ENCODE measurements around the gene CD52. TPM values are rescaled to one million over a fixed set of nuclear protein-coding genes. Genes with fewer than 3 reads are reported as not detected.

CD52 gene, protein sequence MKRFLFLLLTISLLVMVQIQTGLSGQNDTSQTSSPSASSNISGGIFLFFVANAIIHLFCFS
- 1,191 and 1,203 TPM in 2 replicates for total RNA-seq

DNA sequence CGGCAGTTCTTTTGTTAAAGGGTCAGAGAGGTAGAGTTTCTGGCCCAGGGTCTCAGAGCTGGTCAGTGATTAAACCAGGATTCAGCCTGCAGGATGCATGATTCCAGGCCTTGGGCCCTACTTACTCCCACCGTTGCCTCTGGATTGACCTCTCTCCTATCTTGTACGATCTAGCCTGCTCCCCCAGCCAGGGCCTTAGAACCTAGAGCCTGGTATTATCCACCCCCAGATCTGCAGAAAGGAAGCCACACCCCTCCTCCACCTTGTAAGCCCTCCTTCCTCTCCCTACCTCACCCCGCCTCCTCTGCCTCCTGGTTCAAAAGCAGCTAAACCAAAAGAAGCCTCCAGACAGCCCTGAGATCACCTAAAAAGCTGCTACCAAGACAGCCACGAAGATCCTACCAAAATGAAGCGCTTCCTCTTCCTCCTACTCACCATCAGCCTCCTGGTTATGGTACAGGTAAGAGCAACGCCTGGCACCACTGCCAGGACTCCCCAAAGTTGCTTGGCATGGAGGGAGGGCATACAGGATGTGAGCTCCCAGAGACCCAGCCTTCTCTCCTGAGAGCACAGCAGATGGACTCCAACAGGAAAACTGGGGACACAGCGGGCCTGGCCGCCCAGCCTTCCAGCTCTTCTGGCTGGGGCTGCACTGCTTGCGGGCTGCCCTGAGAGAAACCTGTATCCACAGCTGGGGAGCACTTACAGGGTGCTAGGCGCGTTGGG lies at the start of gene CD52:
CD52 (plus strand) TSS at position 347 of the 726 bp plus-strand sequence; CDS start at position 407, 60 bp downstream.
- intact Hi-C loops (cut with micrococcal nuclease), result loop anchor here (1.0 to 5.0 kb wide), 2 partner anchors 10 to 205 kb away; partner anchors contain the start of gene PDIK1L

DNA sequence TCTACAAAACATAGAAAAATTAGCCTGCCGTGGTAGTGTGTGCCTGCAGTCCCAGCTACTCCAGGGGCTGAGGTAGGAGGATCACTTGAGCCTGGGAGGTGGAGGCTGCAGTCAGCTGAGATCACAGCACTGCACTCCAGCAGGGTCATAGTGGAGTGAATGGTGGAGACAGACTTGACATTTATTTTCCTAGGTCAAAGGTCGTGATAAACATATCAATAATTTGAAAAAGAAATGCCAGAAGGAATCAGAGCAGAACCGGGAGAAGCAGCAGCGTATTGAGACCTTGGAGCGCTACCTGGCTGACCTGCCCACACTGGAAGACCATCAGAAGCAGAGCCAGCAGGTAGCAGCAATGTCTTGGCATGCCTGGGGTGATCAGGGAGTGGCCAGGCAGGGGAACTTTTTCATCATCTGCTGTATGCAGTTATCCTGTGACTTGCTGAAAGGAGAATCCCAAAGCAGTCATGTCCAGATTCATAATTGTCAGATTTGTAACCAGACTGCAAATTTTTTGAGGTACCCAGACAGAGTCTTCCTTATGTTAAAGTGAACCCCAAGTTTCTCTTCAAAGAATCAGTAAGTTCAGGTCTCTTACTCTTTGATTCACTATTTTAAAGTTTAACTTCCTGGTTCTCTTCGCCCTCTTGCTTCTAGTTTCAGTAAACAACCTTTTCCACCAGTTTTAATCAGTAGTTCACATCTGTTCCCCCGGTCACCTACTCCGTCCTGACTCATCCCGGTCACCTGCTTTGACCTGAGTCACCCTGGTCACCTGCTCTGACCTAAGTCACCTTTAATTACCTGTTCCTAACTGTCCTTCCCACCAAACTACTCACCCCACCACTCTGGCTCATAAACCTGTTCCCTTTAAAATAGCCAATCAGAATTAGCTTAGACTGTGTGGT lies 49.2 kb upstream of the CD52 start:
- intact Hi-C loops (cut with micrococcal nuclease), result no loop called here

- intact Hi-C loops (cut with micrococcal nuclease), result no loop called here
Measured at GRCh38 chr1:26269198-26269550, 48.6 kb upstream of the CD52 start.

DNA sequence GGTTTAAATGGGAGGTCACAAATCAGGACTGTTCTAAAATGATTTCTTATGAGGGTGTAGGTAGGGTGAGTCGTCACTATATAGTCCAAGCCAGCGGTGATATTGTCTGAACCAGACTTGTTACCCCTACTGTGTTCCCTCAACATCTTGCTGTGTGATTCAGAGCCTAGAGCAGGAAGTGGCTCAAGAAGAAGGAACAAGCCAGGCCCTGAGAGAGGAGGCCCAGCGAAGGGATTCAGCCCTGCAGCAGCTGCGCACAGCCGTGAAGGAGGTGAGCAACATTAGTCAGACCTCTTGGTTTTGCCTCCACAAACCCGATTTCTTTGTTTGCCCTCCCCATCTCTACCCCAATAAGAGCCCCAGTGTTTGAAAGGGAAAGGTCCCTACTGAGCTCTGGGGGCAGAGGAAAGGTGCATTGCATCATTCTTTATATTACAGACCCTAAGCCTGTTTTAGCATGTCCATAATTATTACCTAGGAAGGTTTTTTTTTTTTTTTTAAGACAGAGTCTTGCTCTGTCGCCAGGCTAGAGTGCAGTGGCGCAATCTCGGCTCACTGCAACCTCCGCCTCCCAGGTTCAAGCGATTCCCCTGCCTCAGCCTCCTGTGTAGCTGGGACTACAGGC lies 42.8 kb upstream of the CD52 start:
- intact Hi-C loops (cut with micrococcal nuclease), result loop anchor here (1.0 to 5.0 kb wide), 5 partner anchors 40 to 197 kb away; partner anchors contain the start of genes CEP85 and HMGN2

DNA sequence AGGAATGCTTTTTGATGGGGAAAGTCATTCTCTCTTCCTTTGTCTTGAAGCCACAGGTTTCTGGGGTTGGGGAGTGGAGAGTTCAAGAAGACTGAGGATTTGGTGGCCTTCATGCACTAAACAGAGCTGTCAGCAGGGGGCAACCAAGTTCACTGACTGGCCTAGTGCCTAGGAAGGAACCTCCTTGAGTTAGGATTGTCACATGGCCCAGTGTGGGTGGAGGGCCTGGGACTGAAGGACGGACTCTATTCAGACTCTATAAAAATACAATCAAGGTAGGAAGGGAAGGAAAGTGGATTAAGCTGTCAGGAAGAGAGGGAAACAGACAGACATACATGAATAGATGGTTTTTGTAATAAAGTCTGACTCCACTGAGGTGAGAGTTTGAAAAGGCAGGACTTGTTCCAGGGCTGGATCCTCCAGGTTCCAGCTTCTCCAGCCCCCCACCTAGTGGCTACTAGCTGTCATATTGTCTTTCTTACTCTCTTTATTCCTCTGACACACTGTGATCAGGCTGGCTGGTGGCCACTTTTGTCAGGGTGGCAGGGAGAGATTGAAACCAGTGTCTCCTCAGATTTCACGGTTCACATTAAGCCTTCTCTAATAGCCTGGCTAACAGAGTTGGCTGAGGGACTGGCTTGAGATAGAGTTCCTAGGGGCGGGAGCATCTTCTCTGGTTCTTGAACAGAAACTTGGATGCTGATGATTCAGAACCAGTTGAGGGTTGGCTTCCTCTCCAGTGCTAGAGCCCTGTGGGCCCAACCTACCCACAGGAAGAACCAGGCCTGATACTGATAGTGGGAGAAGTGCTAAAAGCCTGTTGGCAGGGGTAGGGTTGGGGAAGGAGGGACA lies 42.0 kb upstream of the CD52 start:
- intact Hi-C loops (cut with micrococcal nuclease), result loop anchor here (1.0 to 5.0 kb wide), 6 partner anchors 9 to 196 kb away; partner anchors contain the start of genes CEP85 and HMGN2

DNA sequence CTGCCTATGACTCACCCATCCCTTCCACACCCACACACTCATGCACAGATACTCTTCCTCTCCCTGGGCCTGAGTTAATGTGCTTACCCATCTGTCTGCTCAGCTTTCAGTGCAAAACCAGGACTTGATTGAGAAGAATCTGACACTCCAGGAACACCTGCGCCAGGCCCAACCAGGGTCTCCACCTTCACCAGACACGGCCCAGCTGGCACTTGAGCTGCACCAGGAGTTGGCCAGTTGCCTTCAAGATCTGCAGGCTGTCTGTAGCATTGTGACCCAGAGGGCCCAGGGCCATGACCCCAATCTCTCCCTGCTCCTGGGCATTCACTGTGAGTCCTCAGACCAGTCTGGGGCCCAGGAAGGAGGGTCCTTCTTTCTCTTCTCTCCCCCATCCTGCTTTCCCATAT lies 41.3 kb upstream of the CD52 start:
- intact Hi-C loops (cut with micrococcal nuclease), result loop anchor here (1.0 to 5.0 kb wide), 3 partner anchors 9 to 196 kb away; partner anchors contain the start of gene HMGN2

DNA sequence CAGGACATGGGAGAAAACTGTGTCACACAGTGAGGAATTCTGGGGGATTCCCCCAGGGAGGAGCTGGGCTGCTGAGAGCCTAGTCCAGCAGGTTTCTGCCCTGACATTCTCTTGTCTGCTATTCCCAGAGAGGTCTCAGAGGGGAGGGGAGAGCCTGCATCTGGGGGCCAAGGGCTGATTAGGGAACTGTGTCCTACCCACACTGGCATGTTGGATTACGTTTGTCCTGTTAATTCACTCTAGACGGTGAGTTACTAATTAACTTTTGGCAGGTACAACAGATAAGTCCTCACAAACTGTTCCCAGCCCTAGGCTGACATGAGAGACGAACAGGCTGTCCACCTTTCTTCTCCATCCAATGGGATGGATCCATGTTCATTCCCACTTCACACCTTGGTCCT lies 40.5 kb upstream of the CD52 start:
- intact Hi-C loops (cut with micrococcal nuclease), result loop anchor here (5.0 kb wide), 2 partner anchors 140 to 195 kb away; partner anchors contain the start of gene HMGN2

DNA sequence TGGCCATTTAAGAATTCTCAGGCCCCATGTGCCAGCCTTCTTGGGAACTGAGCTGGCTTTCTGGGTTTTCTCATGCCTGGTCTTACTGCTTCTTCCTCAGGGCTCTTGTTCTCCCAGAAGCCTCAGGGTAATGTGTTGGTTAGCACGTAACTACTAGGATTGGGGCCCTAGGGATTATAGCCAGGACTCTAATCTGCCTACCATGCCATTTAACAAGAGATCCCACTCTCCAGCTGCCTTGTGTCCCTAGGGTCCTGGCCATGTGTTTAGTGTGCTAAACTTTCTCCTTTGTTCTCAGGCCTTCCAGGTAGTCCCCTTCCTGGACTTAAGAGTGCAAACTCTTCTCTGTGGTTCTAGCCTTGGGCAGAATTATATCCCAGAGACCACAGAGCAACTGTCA lies 40.0 kb upstream of the CD52 start:
- intact Hi-C loops (cut with micrococcal nuclease), result loop anchor here (5.0 kb wide), 2 partner anchors 140 to 195 kb away; partner anchors contain the start of gene HMGN2

DNA sequence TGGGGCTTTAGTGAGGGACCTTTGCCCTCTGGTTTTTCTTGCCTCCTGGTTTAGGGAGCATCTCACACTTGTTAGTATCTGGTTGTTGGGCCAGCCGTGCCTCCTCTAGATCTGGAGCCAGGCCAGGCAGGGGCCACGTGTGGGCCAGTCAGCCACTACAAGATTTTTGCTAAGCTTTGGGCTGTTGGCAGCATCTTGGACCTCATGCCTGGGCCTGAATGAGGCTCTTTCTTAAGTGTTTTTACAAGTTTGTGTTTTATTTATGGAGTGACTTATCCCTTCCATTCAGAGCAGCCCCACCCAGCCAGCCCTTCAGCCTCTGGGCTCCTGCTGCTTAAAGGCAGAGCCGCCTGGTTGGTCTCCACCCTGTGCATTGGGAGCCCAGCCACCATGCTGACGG lies 39.5 kb upstream of the CD52 start:
- intact Hi-C loops (cut with micrococcal nuclease), result loop anchor here (5.0 kb wide), 2 partner anchors 139 to 194 kb away; partner anchors contain the start of gene HMGN2

DNA sequence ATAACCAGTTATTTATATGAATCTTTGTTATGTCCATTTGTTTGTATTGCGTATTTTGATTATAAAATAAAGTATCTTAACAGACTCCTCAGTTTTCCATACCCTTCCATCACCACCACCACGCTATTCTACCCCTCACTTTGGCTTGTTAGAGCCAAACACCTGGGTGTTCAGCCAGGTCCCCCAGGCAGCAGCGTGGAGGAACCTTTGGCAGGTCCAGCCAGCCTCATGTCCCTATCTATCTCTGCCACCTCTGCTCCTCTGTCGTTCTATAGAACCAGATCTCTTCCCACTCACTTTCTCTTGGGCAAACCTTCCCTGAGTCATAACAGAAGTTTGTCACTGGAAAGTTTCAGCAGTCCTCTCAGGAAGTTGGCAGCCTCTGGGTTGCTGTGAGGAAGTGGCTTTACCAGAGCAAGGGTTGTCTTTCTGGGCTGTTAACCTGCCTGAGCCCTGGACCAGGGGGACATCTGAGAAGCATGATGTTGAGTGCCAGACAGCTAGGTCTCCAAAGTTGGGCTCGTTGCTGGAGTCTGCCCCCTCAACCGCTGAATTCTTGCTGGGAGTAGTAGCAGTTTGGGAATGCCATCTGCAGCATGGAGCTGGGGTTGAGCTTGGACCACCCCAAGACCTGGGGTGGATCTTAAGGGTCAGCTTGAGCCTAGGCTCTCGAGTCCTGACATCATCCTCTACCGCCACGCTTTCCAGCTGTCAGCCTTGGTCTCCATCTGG lies 38.9 kb upstream of the CD52 start:
- intact Hi-C loops (cut with micrococcal nuclease), result loop anchor here (5.0 kb wide), 2 partner anchors 138 to 193 kb away; partner anchors contain the start of gene HMGN2

DNA sequence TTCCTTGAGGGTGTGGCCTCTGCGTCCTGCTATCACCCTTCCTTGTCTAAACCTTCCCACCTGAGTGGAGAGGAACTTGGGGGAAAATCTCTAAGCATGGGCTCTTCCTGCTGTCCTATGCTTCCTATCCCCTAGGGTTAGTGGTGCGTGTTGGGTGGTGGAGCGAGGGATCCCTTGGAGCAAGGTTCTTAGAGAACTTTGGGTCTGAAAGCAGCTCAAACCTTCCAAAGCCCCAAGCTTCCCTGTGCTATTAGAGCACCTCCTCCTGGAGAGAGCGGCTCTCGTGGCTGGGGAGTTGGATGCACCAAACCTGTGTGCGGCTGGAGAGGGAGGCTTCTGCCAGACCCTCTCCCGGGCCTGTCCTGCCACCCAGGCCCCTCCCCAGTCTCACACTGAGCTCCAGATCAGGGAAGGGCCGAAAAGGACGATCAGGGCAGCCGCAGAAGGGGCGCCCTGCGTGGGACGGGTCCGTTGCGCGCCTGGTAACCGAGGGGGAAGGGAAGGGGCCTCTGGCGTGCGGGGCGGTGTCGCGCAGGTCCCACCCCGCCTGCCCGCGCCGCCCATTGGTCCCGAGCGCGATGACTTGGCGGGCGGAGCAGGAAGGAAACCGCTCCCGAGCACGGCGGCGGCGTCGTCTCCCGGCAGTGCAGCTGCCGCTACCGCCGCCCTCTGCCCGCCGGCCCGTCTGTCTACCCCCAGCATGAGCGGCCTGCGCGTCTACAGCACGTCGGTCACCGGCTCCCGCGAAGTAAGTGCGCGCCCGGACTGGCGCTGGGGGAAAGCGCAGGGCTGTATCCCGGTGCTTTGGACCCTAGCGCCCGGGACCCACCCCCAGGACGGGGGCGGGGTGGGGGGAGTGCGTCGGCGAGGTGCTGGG lies 38.1 kb upstream of the CD52 start, which contains the start of gene SH3BGRL3:
SH3BGRL3 (plus strand) TSS at position 631 of the 877 bp plus-strand sequence; CDS start at position 701, 70 bp downstream.
- intact Hi-C loops (cut with micrococcal nuclease), result loop anchor here (5.0 kb wide), 2 partner anchors 138 to 193 kb away; partner anchors contain the start of gene HMGN2

- intact Hi-C loops (cut with micrococcal nuclease), result no loop called here
Measured at GRCh38 chr1:26280333-26281042, 37.3 kb upstream of the CD52 start.

GRCh38 chr1:26281091-26281958 lies 36.4 kb upstream of the CD52 start:
- intact Hi-C loops (cut with micrococcal nuclease), result no loop called here

DNA sequence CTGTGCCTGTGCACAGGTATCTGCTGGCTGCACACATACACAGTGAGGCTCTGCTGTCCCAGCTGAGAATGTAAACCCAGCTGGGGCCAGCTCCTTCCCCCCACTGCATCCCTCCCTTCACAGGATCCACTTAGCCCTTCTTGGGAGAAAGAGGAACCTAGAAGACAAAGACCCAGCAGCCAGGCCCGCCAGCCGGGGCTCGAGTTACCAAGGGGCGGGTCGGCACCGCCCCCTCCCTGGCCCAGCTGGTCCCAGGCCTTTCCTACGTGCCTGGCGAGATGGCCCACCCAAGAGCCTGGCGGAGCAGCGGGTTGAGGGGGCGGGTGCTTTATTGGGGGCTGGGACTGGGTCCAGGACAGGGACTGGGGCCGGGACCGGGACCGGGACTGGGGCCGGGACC lies 35.8 kb upstream of the CD52 start:
- intact Hi-C loops (cut with micrococcal nuclease), result no loop called here

DNA sequence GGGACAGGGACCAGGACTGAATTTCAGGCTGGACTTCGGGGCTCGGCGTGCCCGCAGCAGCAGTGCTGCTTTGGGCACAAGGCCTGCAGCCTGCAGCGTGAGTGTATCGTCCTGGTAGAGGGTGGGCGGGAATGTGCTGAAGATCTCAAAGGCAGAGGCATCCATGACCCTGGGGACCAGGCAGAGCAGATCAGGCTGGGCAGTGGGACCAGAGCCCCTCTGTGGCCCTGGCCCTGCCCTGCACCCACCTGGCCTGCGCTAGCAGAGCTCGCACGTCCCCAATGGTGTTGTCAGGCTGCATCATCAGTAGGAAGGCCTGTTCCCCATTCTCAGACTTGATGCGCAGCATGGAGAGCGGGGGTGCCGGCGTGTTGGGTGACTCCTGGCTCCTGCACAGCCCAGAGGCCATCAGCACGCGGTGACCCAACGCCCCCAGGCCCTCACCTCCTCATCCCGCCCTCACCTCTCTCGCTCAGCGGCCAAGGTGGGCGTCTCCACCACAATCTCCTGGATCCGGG lies 35.3 kb upstream of the CD52 start:
- intact Hi-C loops (cut with micrococcal nuclease), result no loop called here

GRCh38 chr1:26283279-26283853 lies 34.4 kb upstream of the CD52 start:
- intact Hi-C loops (cut with micrococcal nuclease), result no loop called here
